SH-SY5Y (cell line): ENCODE results near the gene NRGN.

ENCODE experiments used
- GATA2 ChIP-seq: IDR thresholded peaks from 2 replicates; pipeline ENCODE4 v1.6.1; 2011; ENCODE audit warnings: mild to moderate bottlenecking, low read depth, low read length
- GATA3 ChIP-seq: IDR thresholded peaks from 2 replicates; pipeline ENCODE4 v1.6.1; 2011; ENCODE audit warnings: low read depth, mild to moderate bottlenecking, low read length, moderate library complexity

GRCh38 chr11:124725719-124726105, 14.0 kb upstream of the NRGN start:
- TF ChIP-seq GATA3 (no peak), GATA2 (no peak)
